H1 (cell line): ENCODE data around the gene PSMD3. TPM values are rescaled to one million over a fixed set of nuclear protein-coding genes. Genes with fewer than 3 reads are reported as not detected.

Experiments
- CTCF ChIA-PET: fragments of 300-600 bp; sonication (Branson Sonifier 250); formaldehyde crosslinking; loops from one replicate; lab custom pipeline; 2021; ENCODE audit not compliant: partially characterized antibody; lab: Charles Lee
- POLR2A ChIA-PET: fragments of 300-600 bp; sonication (Branson Sonifier 250); formaldehyde crosslinking; loops from one replicate; lab custom pipeline; 2021; ENCODE audit warnings: inconsistent platforms; ENCODE audit not compliant: partially characterized antibody; lab: Charles Lee
- DNase-seq, 2 experiments: peaks; one replicate each; pipeline versions ENCODE4 v3.0.0 to v3.0.0-alpha.2; 2010 to 2022; ENCODE audit warnings: low spot score in 2 of 2, low read depth in 1 of 2, mixed read lengths in 1 of 2
- FAIRE-seq: peaks from 2 replicates; lab custom pipeline; 2011; peaks lifted over from hg19 to GRCh38; lab: Jason Lieb, UNC
- H2AFZ ChIP-seq: 2 replicates; pipeline ENCODE4 v1.8.1; 2012; ENCODE audit warnings: low read length, inconsistent platforms
- H2AK5ac ChIP-seq: 2 replicates; pipeline ENCODE4 v1.6.1; 2013; ENCODE audit warnings: low read depth, low read length
- H2BK120ac ChIP-seq: replicated peaks from 2 replicates; pipeline ENCODE3; 2013; ENCODE audit warnings: low read depth, low read length, inconsistent platforms
- H2BK12ac ChIP-seq: 2 replicates; pipeline ENCODE4 v1.6.1; 2013; ENCODE audit warnings: low read depth, low read length
- H2BK15ac ChIP-seq: 2 replicates; pipeline ENCODE4 v1.6.1; 2013; ENCODE audit warnings: low read length
- H2BK20ac ChIP-seq: 2 replicates; pipeline ENCODE4 v1.6.1; 2013; ENCODE audit warnings: low read length
- H2BK5ac ChIP-seq: 2 replicates; pipeline ENCODE4 v1.6.1; 2013; ENCODE audit warnings: low read depth, low read length
- H3K14ac ChIP-seq: 2 replicates; pipeline ENCODE4 v1.6.1; 2013; ENCODE audit warnings: inconsistent platforms; ENCODE audit not compliant: insufficient read length
- H3K18ac ChIP-seq: 2 replicates; pipeline ENCODE4 v1.6.1; 2013; ENCODE audit warnings: low read length; ENCODE audit errors: extremely low read depth
- H3K23ac ChIP-seq: 2 replicates; pipeline ENCODE4 v1.6.1; 2013; ENCODE audit warnings: inconsistent platforms; ENCODE audit not compliant: insufficient read length
- H3K23me2 ChIP-seq: 2 replicates; pipeline ENCODE4 v1.6.1; 2013; ENCODE audit warnings: low read depth, low read length
- H3K27ac ChIP-seq: 2 replicates; pipeline ENCODE4 v1.6.1; 2011; ENCODE audit warnings: low read depth, low read length, inconsistent platforms
- H3K27me3 ChIP-seq, 4 experiments: replicated peaks in 1 of 4; 1 replicate in 1 of 4; 2 replicates in 3 of 4; pipeline versions ENCODE4 v1.6.1 to v1.8.1; 2011 to 2013; ENCODE audit warnings: low read length in 3 of 4, mild to moderate bottlenecking in 3 of 4, inconsistent platforms in 2 of 4, mixed read lengths in 2 of 4, moderate library complexity in 1 of 4; ENCODE audit not compliant: control insufficient read depth in 3 of 4, insufficient read depth in 3 of 4; ENCODE audit errors: extremely low read depth in 1 of 4
- H3K36me3 ChIP-seq, 4 experiments: 2 replicates each; pipeline versions ENCODE4 v1.6.1 to v1.8.1; 2011 to 2013; ENCODE audit warnings: mild to moderate bottlenecking in 4 of 4, low read length in 3 of 4, moderate library complexity in 2 of 4, control low read depth in 1 of 4, inconsistent platforms in 1 of 4; ENCODE audit not compliant: insufficient read depth in 4 of 4, control insufficient read depth in 2 of 4
- H3K4ac ChIP-seq: replicated peaks from 2 replicates; pipeline ENCODE3; 2013; ENCODE audit warnings: low read length, low read depth, mixed read lengths, inconsistent platforms; ENCODE audit not compliant: insufficient read length
- H3K4me1 ChIP-seq, 4 experiments: replicated peaks in 1 of 4; 1 replicate in 1 of 4; 2 replicates in 3 of 4; pipeline versions ENCODE4 v1.6.1 to v1.8.1; 2011 to 2013; ENCODE audit warnings: low read length in 3 of 4, inconsistent platforms in 2 of 4, mixed read lengths in 1 of 4; ENCODE audit not compliant: insufficient read depth in 4 of 4, control insufficient read depth in 3 of 4
- H3K4me2 ChIP-seq, 2 experiments: 2 replicates each; pipeline versions ENCODE4 v1.6.1 to v1.8.1; 2011 to 2013; ENCODE audit warnings: low read depth in 2 of 2, low read length in 2 of 2, control low read depth in 1 of 2, inconsistent platforms in 1 of 2, mild to moderate bottlenecking in 1 of 2; ENCODE audit not compliant: insufficient read depth in 1 of 2
- H3K4me3 ChIP-seq, 4 experiments: fragments of 200-600, 300-600 bp in 1 of 4; sonication (generic), shearing (Covaris generic), sonication (Bioruptor Twin) in 1 of 4; 2 replicates each; pipeline versions ENCODE4 v1.5.1 to v1.8.1; 2011 to 2016; ENCODE audit warnings: low read length in 4 of 4, low read depth in 3 of 4, control low read depth in 2 of 4, inconsistent platforms in 2 of 4, mild to moderate bottlenecking in 2 of 4, mixed read lengths in 1 of 4, moderate library complexity in 1 of 4; ENCODE audit not compliant: insufficient read depth in 2 of 4; ENCODE audit errors: extremely low read depth in 1 of 4
- H3K56ac ChIP-seq: replicated peaks from 2 replicates; pipeline ENCODE3; 2013; ENCODE audit warnings: low read depth, mild to moderate bottlenecking, mixed read lengths, low read length, inconsistent platforms; ENCODE audit not compliant: insufficient read length
- H3K79me1 ChIP-seq: 2 replicates; pipeline ENCODE4 v1.6.1; 2013; ENCODE audit warnings: low read depth, low read length, control low read depth
- H3K79me2 ChIP-seq, 2 experiments: 2 replicates each; pipeline versions ENCODE4 v1.6.1 to v1.8.1; 2012 to 2013; ENCODE audit warnings: low read length in 2 of 2, mild to moderate bottlenecking in 2 of 2, inconsistent platforms in 1 of 2; ENCODE audit not compliant: insufficient read depth in 2 of 2, control insufficient read depth in 1 of 2
- H3K9ac ChIP-seq, 4 experiments: replicated peaks in 1 of 4; 1 replicate in 1 of 4; 2 replicates in 3 of 4; pipeline versions ENCODE4 v1.6.1 to v1.8.1; 2011 to 2013; ENCODE audit warnings: low read depth in 3 of 4, low read length in 3 of 4, control low read depth in 2 of 4, mild to moderate bottlenecking in 2 of 4, moderate library complexity in 2 of 4, inconsistent platforms in 1 of 4; ENCODE audit errors: extremely low read depth in 1 of 4
- H3K9me3 ChIP-seq, 2 experiments: 2 replicates each; pipeline versions ENCODE4 v1.6.1 to v1.8.1; 2012 to 2013; ENCODE audit warnings: mild to moderate bottlenecking in 2 of 2, moderate library complexity in 2 of 2, control low read depth in 1 of 2, inconsistent platforms in 1 of 2, low read depth in 1 of 2, low read length in 1 of 2, mixed read lengths in 1 of 2; ENCODE audit not compliant: insufficient read depth in 2 of 2
- H4K20me1 ChIP-seq, 2 experiments: replicated peaks in 1 of 2; 2 replicates each; pipeline versions ENCODE3 to v1.8.1; 2011 to 2013; ENCODE audit warnings: inconsistent platforms in 2 of 2, low read length in 2 of 2, mild to moderate bottlenecking in 1 of 2; ENCODE audit not compliant: insufficient read depth in 2 of 2, control insufficient read depth in 1 of 2
- H4K5ac ChIP-seq: 2 replicates; pipeline ENCODE4 v1.6.1; 2013; ENCODE audit warnings: low read length, low read depth, mixed read lengths, inconsistent platforms; ENCODE audit not compliant: insufficient read length
- H4K8ac ChIP-seq: 2 replicates; pipeline ENCODE4 v1.8.0; 2013; ENCODE audit warnings: mild to moderate bottlenecking, moderate library complexity, low read length, inconsistent platforms; ENCODE audit not compliant: insufficient read depth; ENCODE audit errors: extremely low read depth
- H4K91ac ChIP-seq: replicated peaks from 2 replicates; pipeline ENCODE3; 2013; ENCODE audit warnings: low read length, mixed read lengths, inconsistent platforms; ENCODE audit not compliant: insufficient read length
- BCL11A ChIP-seq, 2 experiments: IDR thresholded peaks; one replicate each; pipeline ENCODE4 v1.6.1; 2011; ENCODE audit warnings: low read depth in 2 of 2, low read length in 2 of 2, mild to moderate bottlenecking in 2 of 2
- HDAC6 ChIP-seq: IDR thresholded peaks from one replicate; pipeline ENCODE4 v1.7.1; 2012; ENCODE audit warnings: low read depth, mild to moderate bottlenecking, inconsistent platforms, low read length, moderate library complexity
- KDM4A ChIP-seq: IDR thresholded peaks from one replicate; pipeline ENCODE4 v1.7.1; 2012; ENCODE audit warnings: low read depth, mild to moderate bottlenecking, moderate library complexity, low read length, inconsistent platforms; ENCODE audit not compliant: severe bottlenecking
- KDM5A ChIP-seq: fragments of 200-600 bp; IDR thresholded peaks from 2 replicates; pipeline ENCODE4 v1.7.1; 2012; ENCODE audit warnings: mild to moderate bottlenecking, low read length, inconsistent platforms, mixed read lengths
- RAD21 ChIP-seq, 2 experiments: IDR thresholded peaks in 1 of 2; conservative IDR thresholded peaks in 1 of 2; 2 replicates each; pipeline ENCODE4 v1.6.1; 2011; ENCODE audit warnings: low read depth in 2 of 2, low read length in 2 of 2, improper control_type of control experiment in 1 of 2, inconsistent platforms in 1 of 2, mild to moderate bottlenecking in 1 of 2, moderate library complexity in 1 of 2
- SAP30 ChIP-seq: fragments of 300-600 bp; sonication (generic); IDR thresholded peaks from 2 replicates; pipeline ENCODE4 v1.7.1; 2012; ENCODE audit warnings: low read length, moderate library complexity, mild to moderate bottlenecking, inconsistent platforms; ENCODE audit not compliant: insufficient read depth, insufficient replicate concordance
- whole genome bisulfite sequencing, 2 experiments: shearing (Covaris generic) in 1 of 2; methylation state at CpG; one replicate each; pipeline versions ENCODE4 v1.1.6 to v1.1.7; 2013 to 2015; ENCODE audit warnings: low lambda C conversion rate in 2 of 2, mixed read lengths in 2 of 2, inconsistent platforms in 1 of 2, low coverage in 1 of 2, missing lambda C conversion rate in 1 of 2; ENCODE audit not compliant: insufficient replicate concordance in 2 of 2, insufficient coverage in 1 of 2, insufficient read length in 1 of 2; ENCODE audit errors: extremely low coverage in 1 of 2, missing lambda C conversion rate in 1 of 2; 5-methylcytosine and 5-hydroxymethylcytosine counted together
- polyA plus RNA-seq, 7 experiments: library from polyadenylated mRNA; depleted of rRNA in 3 of 7; stranded (reverse) in 5 of 7; unstranded in 2 of 7; fragments of >200 nt in 5 of 7; fragments of 200-250 nt in 2 of 7; gene quantifications; 1 replicate in 5 of 7; 2 replicates in 1 of 7; 4 replicates in 1 of 7; pipeline versions ENCODE4 v1.2.1 to v1.2.3, GENCODE V29; 2011 to 2013; ENCODE audit warnings: missing spikeins in 2 of 7, mixed read lengths in 2 of 7
- total RNA-seq: library from RNA; stranded (reverse); fragmentation: NEBNext Ultra II Directional; extraction: Animal tissue kit (Norgen Biotek cat#: 25700); gene quantifications from 2 replicates; pipeline ENCODE4 v1.2.1, GENCODE V29; 2021

PSMD3 gene
- total and polyA plus RNA-seq, 2 of the 8 experiments (the other 6 are each of a cell fraction or from before 2014, with no cell fraction given) = 151 to 198 TPM

DNA sequence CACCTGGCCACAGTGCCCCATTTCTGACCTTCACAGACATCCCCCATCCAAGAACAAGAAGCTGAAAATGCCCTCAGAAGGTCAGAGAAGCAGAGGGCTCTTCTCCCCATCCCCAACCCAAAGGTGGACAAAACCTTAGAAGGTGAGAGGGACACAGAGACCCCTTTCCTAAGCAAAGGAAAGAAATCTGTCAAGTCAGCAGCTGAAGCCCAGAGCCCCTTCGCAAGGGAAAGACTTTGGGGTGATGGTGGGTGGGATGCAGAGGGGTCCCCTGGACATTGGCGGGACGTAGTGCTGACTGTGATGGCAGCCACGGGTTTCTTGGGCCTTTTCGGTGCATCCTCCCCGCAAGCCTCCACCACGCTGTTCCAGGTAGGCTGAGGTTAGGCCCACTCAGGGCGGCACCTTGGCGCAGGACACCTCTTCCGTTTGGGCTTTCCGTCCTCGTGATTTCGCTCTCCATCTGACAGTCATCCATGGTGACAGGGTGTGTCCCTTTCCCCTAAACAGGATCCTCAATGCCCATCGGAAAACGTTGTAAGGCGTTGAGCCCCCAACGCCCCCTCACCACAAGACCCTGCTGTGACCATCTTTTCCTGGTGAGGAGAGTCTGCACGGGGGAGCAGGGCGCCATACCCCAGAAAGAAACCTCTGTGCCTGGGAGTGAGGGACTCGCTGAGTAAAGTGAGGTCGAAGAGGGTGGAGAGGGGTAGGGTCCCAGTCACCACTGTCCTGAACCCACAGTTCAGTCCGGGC lies 28.5 kb upstream of the PSMD3 start:
- peak overlapping the region; percentile 79; the same call in 1 of the 2 replicates for H2BK5ac ChIP-seq
- ChIA-PET POLR2A (interaction anchor here (1.4 kb wide), 1 partner anchor 18 kb away, joined by 5 read pairs; no protein-coding TSS in a partner anchor), CTCF (interaction anchor here (2.0 kb wide), 1 partner anchor 12 kb away, joined by 7 read pairs; no protein-coding TSS in a partner anchor)
- no peak overlapping the region; the same call in 1 of the 2 replicates for H2BK15ac ChIP-seq
- H3K4ac ChIP-seq = peak overlapping the region; percentile 5
- no peak overlapping the region for H2BK20ac ChIP-seq
- H3K4me1 ChIP-seq = peaks cover 0 to 16% (median 7%) of the 10 kb centered on the region in 4 experiments; a peak in 6 of 7 replicates
- WGBS, 2 experiments = 63% methylated on average over 22 of the region's 22 CpGs; no CpG with 5 or more reads in 1 of the 2 experiments
- H3K18ac ChIP-seq = peak overlapping the region; percentile 6
- H2AK5ac ChIP-seq = no peak overlapping the region; the same call in 1 of the 2 replicates
- TF ChIP-seq HDAC6 = no peak
- TF ChIP-seq BCL11A (IDR thresholded peaks at IDR 0.05; ENCODE audit: low read depth in 2 of 2, low read length in 2 of 2) = no peak
- no peak for TF ChIP-seq RAD21 (IDR thresholded peaks at IDR 0.05 in 1 of 2, conservative IDR thresholded peaks at IDR 0.05 in 1 of 2; ENCODE audit: low read depth in 2 of 2, low read length in 2 of 2)
- peak; percentile 34 for TF ChIP-seq KDM4A
- no peak for TF ChIP-seq KDM5A
- TF ChIP-seq SAP30 = no peak
- H4K8ac ChIP-seq = peak overlapping the region; percentile 37; the same call in 1 of the 2 replicates
- DNase-seq (no peak), FAIRE-seq (no peak)
- H4K20me1 ChIP-seq = no peaks in the 10 kb centered on the region
- H3K79me1 ChIP-seq = 0 out of 2 replicates have a peak, but pooled peaks cover 2% of the 10 kb centered on the region
- peak overlapping the region in 2 of 4 experiments; percentile 45 to 49; a peak in 4 of 7 replicates for H3K9ac ChIP-seq
- H2AFZ ChIP-seq = no peak overlapping the region
- H3K4me3 ChIP-seq = peak overlapping the region; percentile 33 to 60 (median 49); a peak in 7 of 8 replicates
- H3K56ac ChIP-seq = no peak overlapping the region
- H3K27me3 ChIP-seq = peaks cover 0 to 5% (median 2%) of the 10 kb centered on the region in 4 experiments; a peak in 3 of 7 replicates
- H2BK120ac ChIP-seq = no peak overlapping the region
- peak overlapping the region; percentile 72 to 99 for H3K4me2 ChIP-seq
- no peak overlapping the region for H3K14ac ChIP-seq
- no peak overlapping the region for H4K5ac ChIP-seq
- H3K23me2 ChIP-seq = peaks cover 2% of the 10 kb centered on the region; the same call in 1 of the 2 replicates
- H3K36me3 ChIP-seq = no peaks in the 10 kb centered on the region
- H4K91ac ChIP-seq = peak overlapping the region; percentile 1
- H3K27ac ChIP-seq = no peak overlapping the region
- no peak overlapping the region for H3K23ac ChIP-seq
- no peaks in the 10 kb centered on the region for H3K79me2 ChIP-seq
- no peaks in the 10 kb centered on the region for H3K9me3 ChIP-seq
- H2BK12ac ChIP-seq = peak overlapping the region; percentile 84; the same call in 1 of the 2 replicates
